IMR-90 (cell line): ENCODE results near the gene TRMO. TPM values are rescaled to one million over a fixed set of nuclear protein-coding genes. Genes with fewer than 3 reads are reported as not detected.

ENCODE experiments used
- ATAC-seq: fragments of 200-7000 bp; cut with Tn5 transposase; 2 replicates; pipeline ENCODE4 v1.9.1; 2020; ENCODE audit warnings: low read depth, mild to moderate bottlenecking, moderate library complexity
- BruUV-seq: library from RNA; stranded (reverse); fragments of 400-500 nt; replicated peaks from 2 replicates; lab custom pipeline; 2021; lab: Mats Ljungman, UMichigan
- CTCF ChIA-PET: fragments of 300-600 bp; formaldehyde crosslinking; extraction: SDS; loops from one replicate; lab custom pipeline; 2021; ENCODE audit warnings: antibody characterized with exemption; lab: Yijun Ruan, JAX
- POLR2A ChIA-PET: fragments of 300-600 bp; sonication (Branson Sonifier 250); formaldehyde crosslinking; loops from one replicate; lab custom pipeline; 2022; ENCODE audit warnings: antibody characterized with exemption; ENCODE audit not compliant: unreplicated experiment; lab: Charles Lee
- DNase-seq: peaks from one replicate; pipeline ENCODE4 v3.0.0; 2013
- H2AFZ ChIP-seq: replicated peaks from 2 replicates; pipeline ENCODE3; 2013; ENCODE audit warnings: low read length, mild to moderate bottlenecking; ENCODE audit not compliant: poor library complexity
- H2AK5ac ChIP-seq: 2 replicates; pipeline ENCODE4 v1.6.1; 2013; ENCODE audit warnings: low read depth, low read length, inconsistent platforms
- H2AK9ac ChIP-seq: replicated peaks from 2 replicates; pipeline ENCODE3; 2013; ENCODE audit warnings: mild to moderate bottlenecking, low read depth, low read length, moderate library complexity; ENCODE audit not compliant: poor library complexity
- H2BK120ac ChIP-seq: 2 replicates; pipeline ENCODE4 v1.6.1; 2013; ENCODE audit warnings: low read depth, low read length, inconsistent platforms
- H2BK15ac ChIP-seq: 3 replicates; pipeline ENCODE4 v1.6.1; 2013; ENCODE audit warnings: low read depth, low read length, inconsistent platforms
- H2BK20ac ChIP-seq: 2 replicates; pipeline ENCODE4 v1.6.1; 2013; ENCODE audit warnings: low read depth, mild to moderate bottlenecking, inconsistent platforms, low read length, moderate library complexity
- H2BK5ac ChIP-seq: 2 replicates; pipeline ENCODE4 v1.6.1; 2013; ENCODE audit warnings: mild to moderate bottlenecking, low read depth, low read length, inconsistent platforms; ENCODE audit not compliant: poor library complexity, severe bottlenecking
- H3K14ac ChIP-seq: replicated peaks from 2 replicates; pipeline ENCODE4 v1.6.1; 2013; ENCODE audit warnings: low read depth, low read length, inconsistent platforms
- H3K18ac ChIP-seq: 2 replicates; pipeline ENCODE4 v1.6.1; 2013; ENCODE audit warnings: low read depth, low read length, control low read depth
- H3K23ac ChIP-seq: 2 replicates; pipeline ENCODE4 v1.6.1; 2013; ENCODE audit warnings: low read depth, low read length, inconsistent platforms
- H3K27ac ChIP-seq: 2 replicates; pipeline ENCODE4 v1.5.1; 2013; ENCODE audit warnings: mild to moderate bottlenecking, control low read depth, low read length; ENCODE audit not compliant: insufficient read depth
- H3K27me3 ChIP-seq: 2 replicates; pipeline ENCODE4 v1.6.1; 2013; ENCODE audit warnings: low read length; ENCODE audit not compliant: control insufficient read depth, insufficient read depth
- H3K36me3 ChIP-seq: 2 replicates; pipeline ENCODE4 v1.6.1; 2013; ENCODE audit warnings: low read length, mixed read lengths; ENCODE audit not compliant: control insufficient read depth, insufficient read depth
- H3K4ac ChIP-seq: 2 replicates; pipeline ENCODE4 v1.6.1; 2013; ENCODE audit warnings: low read depth, low read length, inconsistent platforms
- H3K4me1 ChIP-seq: 2 replicates; pipeline ENCODE4 v1.6.1; 2013; ENCODE audit warnings: low read length, mixed read lengths; ENCODE audit not compliant: control insufficient read depth, insufficient read depth
- H3K4me2 ChIP-seq: 2 replicates; pipeline ENCODE4 v1.6.1; 2013; ENCODE audit warnings: low read depth, mild to moderate bottlenecking, control low read depth, low read length, moderate library complexity
- H3K4me3 ChIP-seq: 2 replicates; pipeline ENCODE4 v1.5.1; 2013; ENCODE audit warnings: low read depth, mild to moderate bottlenecking, control low read depth, low read length, moderate library complexity; ENCODE audit not compliant: insufficient read depth
- H3K56ac ChIP-seq: 2 replicates; pipeline ENCODE4 v1.6.1; 2013; ENCODE audit warnings: low read length, inconsistent platforms; ENCODE audit not compliant: insufficient read depth; ENCODE audit errors: extremely low read depth
- H3K79me1 ChIP-seq, 2 experiments: 2 replicates each; pipeline ENCODE4 v1.6.1; 2013; ENCODE audit warnings: low read length in 2 of 2, inconsistent platforms in 1 of 2, low read depth in 1 of 2
- H3K9ac ChIP-seq: 2 replicates; pipeline ENCODE4 v1.6.1; 2013; ENCODE audit warnings: low read depth, low read length, control low read depth
- H3K9me1 ChIP-seq: 2 replicates; pipeline ENCODE4 v1.6.1; 2013; ENCODE audit warnings: low read length, inconsistent platforms; ENCODE audit not compliant: insufficient read depth
- H3K9me3 ChIP-seq: 2 replicates; pipeline ENCODE4 v1.6.1; 2013; ENCODE audit warnings: low read length; ENCODE audit not compliant: control insufficient read depth, insufficient read depth
- H4K20me1 ChIP-seq: 2 replicates; pipeline ENCODE4 v1.6.1; 2013; ENCODE audit warnings: low read length, inconsistent platforms; ENCODE audit not compliant: insufficient read depth
- H4K5ac ChIP-seq: 2 replicates; pipeline ENCODE4 v1.6.1; 2013; ENCODE audit warnings: mild to moderate bottlenecking, low read depth, low read length, control low read depth
- H4K8ac ChIP-seq, 2 experiments: 2 replicates each; pipeline ENCODE4 v1.6.1; 2013; ENCODE audit warnings: low read depth in 2 of 2, low read length in 2 of 2, control low read depth in 1 of 2, inconsistent platforms in 1 of 2
- H4K91ac ChIP-seq: 2 replicates; pipeline ENCODE4 v1.6.1; 2013; ENCODE audit warnings: low read depth, low read length, inconsistent platforms; ENCODE audit not compliant: insufficient read depth
- BHLHE40 ChIP-seq: fragments of 150-350 bp; IDR thresholded peaks from 2 replicates; pipeline ENCODE4 v1.6.1; 2016; ENCODE audit warnings: mild to moderate bottlenecking, low read depth, low read length
- CEBPB ChIP-seq: IDR thresholded peaks from 2 replicates; pipeline ENCODE4 v1.6.1; 2012; ENCODE audit warnings: low read depth, low read length, improper control_type of control experiment
- FOS ChIP-seq: fragments of 150-350 bp; IDR thresholded peaks from 2 replicates; pipeline ENCODE4 v1.6.1; 2016; ENCODE audit warnings: low read depth, low read length
- MAFK ChIP-seq: IDR thresholded peaks from 2 replicates; pipeline ENCODE4 v1.6.1; 2012; ENCODE audit warnings: low read depth, low read length, improper control_type of control experiment
- MAZ ChIP-seq: IDR thresholded peaks from 2 replicates; pipeline ENCODE4 v1.6.1; 2012; ENCODE audit warnings: low read depth, mild to moderate bottlenecking, low read length, improper control_type of control experiment, moderate library complexity, borderline replicate concordance
- MXI1 ChIP-seq: IDR thresholded peaks from 2 replicates; pipeline ENCODE4 v1.6.1; 2012; ENCODE audit warnings: low read depth, mild to moderate bottlenecking, low read length, moderate library complexity, borderline replicate concordance
- NFE2L2 ChIP-seq: fragments of 150-350 bp; IDR thresholded peaks from 2 replicates; pipeline ENCODE4 v1.6.1; 2016; ENCODE audit warnings: low read depth, mild to moderate bottlenecking, low read length
- RAD21 ChIP-seq: IDR thresholded peaks from 2 replicates; pipeline ENCODE4 v1.6.1; 2012; ENCODE audit warnings: low read length, improper control_type of control experiment
- RCOR1 ChIP-seq: IDR thresholded peaks from 2 replicates; pipeline ENCODE4 v1.6.1; 2012; ENCODE audit warnings: mild to moderate bottlenecking, low read length, improper control_type of control experiment; ENCODE audit not compliant: insufficient replicate concordance
- SMC3 ChIP-seq: fragments of 150-350 bp; IDR thresholded peaks from 2 replicates; pipeline ENCODE4 v1.6.1; 2016; ENCODE audit warnings: low read depth, mild to moderate bottlenecking, antibody characterized with exemption, low read length, moderate library complexity
- WGBS, 2 experiments: methylation state at CpG; one replicate each; pipeline versions ENCODE4 v1.1.5 to v1.1.7; 2013; ENCODE audit warnings: missing lambda C conversion rate in 2 of 2; ENCODE audit not compliant: insufficient read length in 1 of 2; ENCODE audit errors: extremely low coverage in 2 of 2; 5-methylcytosine and 5-hydroxymethylcytosine counted together
- dilution Hi-C: fragments of 300-500 bp; cut with HindIII; formaldehyde crosslinking; loops from one replicate; pipeline ENCODE4 v1.14.3; 2018; ENCODE audit warnings: low sequenced_read_pairs; ENCODE audit not compliant: unreplicated experiment
- in situ Hi-C: fragments of 300-500 bp; cut with MboI; formaldehyde crosslinking; loops from 3 replicates; pipeline ENCODE4 v1.14.3; 2019; ENCODE audit warnings: low sequenced_read_pairs, inconsistent platforms, mixed read lengths
- intact Hi-C: fragments of 100-400 bp; cut with micrococcal nuclease; formaldehyde crosslinking; loops from 2 replicates; pipeline ENCODE4 v1.10.0; 2022
- polyA plus RNA-seq, 3 experiments: library from polyadenylated mRNA; depleted of rRNA; stranded (reverse); fragments of >200 nt; gene quantifications; 2 replicates each; pipeline ENCODE4 v1.2.3, GENCODE V29; 2012; ENCODE audit warnings: low replicate concordance in 1 of 3
- total RNA-seq: library from RNA; depleted of rRNA; stranded (reverse); fragments of >200 nt; gene quantifications from 2 replicates; pipeline ENCODE4 v1.2.3, GENCODE V29; 2012
- TF ChIP-seq, protein P1 (sequence below): fragments of 150-350 bp; IDR thresholded peaks from 2 replicates; pipeline ENCODE4 v1.6.1; 2017; ENCODE audit warnings: mild to moderate bottlenecking, antibody characterized with exemption, low read length, low read depth
- TF ChIP-seq, protein P2 (sequence below): conservative IDR thresholded peaks from 2 replicates; pipeline ENCODE4 v1.5.1; 2012; ENCODE audit warnings: mild to moderate bottlenecking, low read depth, low read length, improper control_type of control experiment
- TF ChIP-seq, protein P3 (sequence below): fragments of 150-350 bp; IDR thresholded peaks from 2 replicates; pipeline ENCODE4 v1.6.1; 2016; ENCODE audit warnings: low read depth, mild to moderate bottlenecking, low read length, moderate library complexity, borderline replicate concordance

The TRMO gene
- total and polyA plus RNA-seq, 2 of the 4 experiments (the other 2 are of a cell fraction): 10.2 to 19.9 TPM

DNA sequence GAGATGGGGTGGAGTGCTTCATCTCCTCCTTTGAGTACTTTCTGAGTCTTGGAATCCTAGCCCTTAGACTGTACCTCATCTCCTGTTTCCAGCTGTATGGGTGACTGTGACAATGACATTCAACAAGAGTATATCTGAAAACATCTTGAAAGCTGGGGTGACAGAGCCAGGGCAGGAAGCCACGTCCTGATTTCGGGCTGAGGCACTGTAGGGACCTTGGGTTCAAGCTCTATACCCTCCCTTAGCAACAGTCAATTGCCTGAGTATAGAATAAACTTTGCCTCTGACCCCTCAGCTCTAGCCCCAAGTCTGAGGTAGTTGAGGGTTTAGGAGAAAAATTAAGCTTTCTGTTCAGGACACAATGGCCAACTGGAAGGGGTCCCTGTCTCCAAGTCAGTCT lies 63.0 kb downstream of the TRMO start:
- POLR2A ChIA-PET: interaction anchor here (0.6 kb wide), 1 partner anchor 12 kb away, joined by 6 read pairs; no protein-coding TSS in a partner anchor
- H3K9ac ChIP-seq: no peak overlapping the region
- intact Hi-C loops: no loop called here

More for the DNA sequence above, 63.0 kb downstream of the TRMO start:
- Histone ChIP-seq H3K36me3 (no peaks in the 10 kb centered on the region; the same call in 1 of the 2 replicates), H3K27me3 (peaks cover 91% of the 10 kb centered on the region), H3K4me1 (0 out of 2 replicates have a peak, but pooled peaks cover 2% of the 10 kb centered on the region), H3K23ac (no peak overlapping the region), H2BK15ac (no peak overlapping the region), H2BK20ac (no peak overlapping the region), H3K9me3 (peaks cover 20% of the 10 kb centered on the region), H3K56ac (no peak overlapping the region), H4K20me1 (no peaks in the 10 kb centered on the region), H3K79me1 (no peaks in the 10 kb centered on the region), H2BK120ac (no peak overlapping the region), H3K4me2 (no peak overlapping the region), H2BK5ac (no peak overlapping the region), H3K4me3 (no peak overlapping the region), H3K9me1 (no peaks in the 10 kb centered on the region; the same call in 1 of the 2 replicates), H2AK9ac (no peak overlapping the region), H3K14ac (no peak overlapping the region), H3K18ac (no peak overlapping the region), H4K5ac (no peak overlapping the region), H2AFZ (no peak overlapping the region), H2AK5ac (no peak overlapping the region), H4K91ac (no peak overlapping the region), H3K4ac (no peak overlapping the region), H3K27ac (no peak overlapping the region), H4K8ac (no peak overlapping the region)
- TF ChIP-seq CEBPB (no peak), RCOR1 (no peak), SMC3 (no peak), RAD21 (no peak), FOS (no peak), MXI1 (no peak), BHLHE40 (no peak), NFE2L2 (no peak), MAZ (no peak), MAFK (no peak)
- TF ChIP-seq, protein P1, sequence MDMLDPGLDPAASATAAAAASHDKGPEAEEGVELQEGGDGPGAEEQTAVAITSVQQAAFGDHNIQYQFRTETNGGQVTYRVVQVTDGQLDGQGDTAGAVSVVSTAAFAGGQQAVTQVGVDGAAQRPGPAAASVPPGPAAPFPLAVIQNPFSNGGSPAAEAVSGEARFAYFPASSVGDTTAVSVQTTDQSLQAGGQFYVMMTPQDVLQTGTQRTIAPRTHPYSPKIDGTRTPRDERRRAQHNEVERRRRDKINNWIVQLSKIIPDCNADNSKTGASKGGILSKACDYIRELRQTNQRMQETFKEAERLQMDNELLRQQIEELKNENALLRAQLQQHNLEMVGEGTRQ: no peak
- TF ChIP-seq, protein P2, sequence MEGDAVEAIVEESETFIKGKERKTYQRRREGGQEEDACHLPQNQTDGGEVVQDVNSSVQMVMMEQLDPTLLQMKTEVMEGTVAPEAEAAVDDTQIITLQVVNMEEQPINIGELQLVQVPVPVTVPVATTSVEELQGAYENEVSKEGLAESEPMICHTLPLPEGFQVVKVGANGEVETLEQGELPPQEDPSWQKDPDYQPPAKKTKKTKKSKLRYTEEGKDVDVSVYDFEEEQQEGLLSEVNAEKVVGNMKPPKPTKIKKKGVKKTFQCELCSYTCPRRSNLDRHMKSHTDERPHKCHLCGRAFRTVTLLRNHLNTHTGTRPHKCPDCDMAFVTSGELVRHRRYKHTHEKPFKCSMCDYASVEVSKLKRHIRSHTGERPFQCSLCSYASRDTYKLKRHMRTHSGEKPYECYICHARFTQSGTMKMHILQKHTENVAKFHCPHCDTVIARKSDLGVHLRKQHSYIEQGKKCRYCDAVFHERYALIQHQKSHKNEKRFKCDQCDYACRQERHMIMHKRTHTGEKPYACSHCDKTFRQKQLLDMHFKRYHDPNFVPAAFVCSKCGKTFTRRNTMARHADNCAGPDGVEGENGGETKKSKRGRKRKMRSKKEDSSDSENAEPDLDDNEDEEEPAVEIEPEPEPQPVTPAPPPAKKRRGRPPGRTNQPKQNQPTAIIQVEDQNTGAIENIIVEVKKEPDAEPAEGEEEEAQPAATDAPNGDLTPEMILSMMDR: no peak
- TF ChIP-seq, protein P3, sequence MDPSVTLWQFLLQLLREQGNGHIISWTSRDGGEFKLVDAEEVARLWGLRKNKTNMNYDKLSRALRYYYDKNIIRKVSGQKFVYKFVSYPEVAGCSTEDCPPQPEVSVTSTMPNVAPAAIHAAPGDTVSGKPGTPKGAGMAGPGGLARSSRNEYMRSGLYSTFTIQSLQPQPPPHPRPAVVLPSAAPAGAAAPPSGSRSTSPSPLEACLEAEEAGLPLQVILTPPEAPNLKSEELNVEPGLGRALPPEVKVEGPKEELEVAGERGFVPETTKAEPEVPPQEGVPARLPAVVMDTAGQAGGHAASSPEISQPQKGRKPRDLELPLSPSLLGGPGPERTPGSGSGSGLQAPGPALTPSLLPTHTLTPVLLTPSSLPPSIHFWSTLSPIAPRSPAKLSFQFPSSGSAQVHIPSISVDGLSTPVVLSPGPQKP: no peak
- in situ Hi-C loops: no loop called here
- dilution Hi-C loops: no loop called here
- CTCF ChIA-PET: no interaction called here
- WGBS, 2 experiments: no CpG with 5 or more reads among the region's 2 CpGs
- no TSS peak for BruUV-seq
- no peak for DNase-seq
- ATAC-seq: no peak
